Coronary artery (tissue), 2 donors: ENCODE results near the gene C2orf81.
A peak's percentile ranks its signal among the peaks of the same experiment; 100 is the strongest.

Experiments used
- DNase-seq: peaks from one replicate; pipeline ENCODE4 v3.0.0-alpha.2; 2017; ENCODE audit warnings: low spot score
- H3K27ac ChIP-seq, 2 donors: fragments of 200-600 bp; sonication (generic); one replicate each; pipeline ENCODE4 v1.5.1; 2016 to 2019
- H3K4me3 ChIP-seq: fragments of 200-600 bp; sonication (generic); 2 replicates; pipeline ENCODE4 v1.5.1; 2016; ENCODE audit warnings: mild to moderate bottlenecking, moderate library complexity
- CTCF ChIP-seq: fragments of 200-600 bp; sonication (generic); IDR thresholded peaks from one replicate; pipeline ENCODE4 v1.5.1; 2019; ENCODE audit warnings: antibody characterized with exemption

The C2orf81 gene

GRCh38 chr2:74440378-74441169 is 19.2 kb upstream of the C2orf81 start:
- DNase-seq: peak; percentile 91
- H3K4me3 ChIP-seq: peak overlapping the region; percentile 77
- peak overlapping the region; percentile 50 to 86 for H3K27ac ChIP-seq
- TF ChIP-seq CTCF: no peak

DNA sequence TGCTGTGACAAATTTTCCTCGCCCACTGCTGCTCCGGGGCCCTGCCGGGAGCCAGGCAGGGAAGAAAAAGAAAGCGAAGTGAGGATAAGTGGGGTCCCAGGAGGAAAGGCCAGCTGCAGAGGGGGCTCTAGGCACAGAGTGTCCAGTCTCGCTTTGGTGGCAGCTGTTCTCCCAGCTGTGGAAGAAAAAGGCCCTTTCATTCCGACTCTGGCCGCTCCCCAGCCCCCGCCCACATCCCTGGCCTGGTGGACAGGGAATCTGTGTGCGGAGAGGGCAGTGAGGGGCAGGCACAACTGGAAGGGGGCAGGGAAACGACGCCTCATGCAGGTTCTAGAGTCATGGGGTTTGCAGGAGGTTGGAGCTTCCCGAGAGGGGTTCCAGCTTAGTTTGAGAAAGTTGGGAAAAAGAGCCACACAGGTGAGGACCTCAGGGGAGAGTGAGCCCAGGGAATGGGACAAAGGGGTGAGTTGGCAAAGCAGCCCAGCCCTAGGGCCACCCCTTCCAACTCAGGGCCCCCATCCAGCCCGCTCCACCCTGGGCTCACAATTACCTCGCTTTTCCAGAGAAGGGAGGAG is 18.5 kb upstream of the C2orf81 start:
- H3K27ac ChIP-seq: peak overlapping the region; percentile 50 to 86
- TF ChIP-seq CTCF: no peak
- no peak for DNase-seq
- peak overlapping the region; percentile 77 for H3K4me3 ChIP-seq

- peak overlapping the region; percentile 50 to 86 for H3K27ac ChIP-seq
- no peak for DNase-seq
- TF ChIP-seq CTCF: no peak
Measured at GRCh38 chr2:74439373-74439772, 18.0 kb upstream of the C2orf81 start.

GRCh38 chr2:74438248-74438647 is 16.8 kb upstream of the C2orf81 start:
- DNase-seq: no peak
- no peak for TF ChIP-seq CTCF
- no peak overlapping the region for H3K27ac ChIP-seq
- no peak overlapping the region for H3K4me3 ChIP-seq

More at GRCh38 chr2:74439373-74439772, 18.0 kb upstream of the C2orf81 start:
- peak overlapping the region; percentile 77 for H3K4me3 ChIP-seq

DNA sequence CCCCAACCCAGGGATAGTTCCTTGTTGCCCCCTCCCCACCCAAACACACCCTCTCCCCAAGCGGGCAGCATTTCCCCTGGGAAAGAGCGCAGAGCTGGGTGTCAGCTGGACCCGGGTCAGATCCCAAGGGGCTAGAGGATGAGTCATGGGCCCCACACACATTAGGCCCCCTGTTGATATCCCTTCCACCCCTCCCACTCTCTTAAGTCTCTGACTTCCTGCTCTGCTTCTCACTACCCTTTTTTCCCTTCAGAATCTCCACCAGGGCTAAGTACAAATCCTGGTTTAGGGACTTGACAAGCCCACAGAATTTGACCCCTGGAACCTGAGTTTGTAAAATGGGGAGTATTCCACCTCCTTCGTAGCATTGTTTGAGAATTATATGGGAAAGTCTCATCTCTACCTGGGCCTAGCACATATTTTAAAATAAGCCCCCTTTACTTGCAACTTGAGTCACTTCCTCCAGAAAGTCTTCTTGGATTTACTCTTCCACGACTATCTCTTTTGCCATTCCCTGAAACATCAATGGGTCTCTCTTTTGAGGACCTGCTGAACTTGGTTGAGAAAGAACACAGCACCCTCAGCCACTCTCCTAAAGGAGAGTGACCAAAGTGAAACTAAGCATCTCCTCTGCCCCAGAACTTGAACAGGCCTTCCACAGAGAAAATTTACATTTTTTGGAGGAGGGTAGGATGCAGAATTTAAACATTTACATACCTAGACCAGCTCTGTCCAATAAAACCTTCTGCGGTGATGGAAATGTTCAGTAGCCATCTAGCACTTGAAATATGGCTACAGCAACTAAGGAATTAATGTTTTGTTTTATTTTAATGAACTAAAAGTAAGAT is 15.7 kb upstream of the C2orf81 start:
- Histone ChIP-seq H3K4me3 (peak overlapping the region; percentile 2), H3K27ac (peak overlapping the region in 1 of 2 donors; percentile 8)
- DNase-seq: no peak
- TF ChIP-seq CTCF: no peak

DNA sequence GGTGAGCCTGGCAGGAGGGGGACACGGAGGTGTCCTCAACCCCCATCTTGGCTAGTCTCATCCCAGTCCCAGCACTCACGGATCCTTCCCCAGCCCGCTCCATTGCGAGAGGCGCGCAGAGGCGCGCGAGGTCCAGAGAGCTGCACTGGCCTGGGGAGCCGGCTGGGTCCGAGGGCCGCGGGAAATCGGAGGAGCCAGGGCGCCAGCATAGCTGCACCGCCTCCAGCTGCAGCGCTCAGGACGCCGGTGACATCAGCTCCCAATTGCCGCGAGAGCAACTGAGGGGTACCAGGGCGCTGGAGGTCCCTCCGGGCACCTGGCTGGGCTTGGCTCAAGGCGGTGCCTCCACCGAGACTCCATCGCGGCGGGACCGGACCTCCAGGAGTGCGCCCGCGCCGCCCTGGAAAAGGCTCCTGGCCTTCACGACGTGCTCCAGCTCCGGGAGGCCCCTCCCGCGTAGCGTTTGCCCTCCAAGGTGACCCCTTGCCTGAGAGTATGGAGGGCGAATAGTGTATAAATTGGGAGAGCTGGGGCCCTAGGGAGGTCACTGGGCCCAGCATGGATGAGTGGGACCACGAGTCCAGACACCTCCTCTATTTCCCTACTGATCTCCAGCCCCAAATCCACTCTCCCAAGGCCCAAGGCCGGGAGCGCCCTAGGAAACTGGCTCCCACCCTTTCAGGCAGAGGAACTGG is 14.8 kb upstream of the C2orf81 start:
- no peak for TF ChIP-seq CTCF
- Histone ChIP-seq H3K27ac (peak overlapping the region in 1 of 2 donors; percentile 8), H3K4me3 (peak overlapping the region; percentile 2)
- no peak for DNase-seq
